ENCODE measurements around the gene DROSHA. TPM values are rescaled to one million over a fixed set of nuclear protein-coding genes. Genes with fewer than 3 reads are reported as not detected.

The DROSHA gene
- total and polyA plus RNA-seq, 2 of the 8 experiments (the other 6 are each of a cell fraction or from before 2014, with no cell fraction given) = 65.9 to 122 TPM

DNA sequence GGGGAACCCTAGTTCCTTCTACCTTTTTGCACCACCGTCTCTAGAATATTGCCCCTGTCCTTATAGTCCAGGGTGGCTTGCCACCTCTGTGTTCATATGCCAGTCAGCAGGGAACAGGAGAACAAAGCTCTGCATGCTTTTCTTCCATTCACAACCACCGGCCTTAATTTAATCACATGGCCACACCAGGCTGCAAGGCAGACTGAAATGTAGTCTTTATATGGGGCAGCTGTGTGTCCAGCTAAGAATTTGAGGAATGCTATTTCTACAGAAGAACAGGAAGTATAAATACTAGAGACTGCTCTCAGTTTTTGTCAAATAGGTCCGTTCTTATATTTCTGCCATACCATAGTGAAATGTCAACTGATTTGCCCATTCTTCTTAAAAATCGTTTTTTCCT is 6.0 kb upstream of the DROSHA start:
- Histone ChIP-seq H2BK15ac (ENCODE audit: low read length) (no peak overlapping the region), H3K23ac (ENCODE audit: insufficient read length) (no peak overlapping the region), H2AK5ac (ENCODE audit: low read depth, low read length) (no peak overlapping the region), H4K20me1 (replicated peaks in 1 of 2; ENCODE audit: control insufficient read depth in 1 of 2, insufficient read depth in 2 of 2, low read length in 2 of 2) (peaks cover 0 to 2% of the 10 kb centered on the region in 2 experiments), H3K18ac (ENCODE audit: extremely low read depth, low read length) (no peak overlapping the region), H3K79me1 (ENCODE audit: low read depth, low read length) (no peaks in the 10 kb centered on the region; the same call in 1 of the 2 replicates), H3K27ac (ENCODE audit: low read depth, low read length) (no peak overlapping the region), H3K9ac (replicated peaks in 1 of 4; ENCODE audit: extremely low read depth in 1 of 4, low read depth in 3 of 4, low read length in 3 of 4) (no peak overlapping the region), H2AFZ (ENCODE audit: low read length) (no peak overlapping the region), H2BK12ac (ENCODE audit: low read depth, low read length) (no peak overlapping the region), H3K23me2 (ENCODE audit: low read depth, low read length) (peaks cover 4% of the 10 kb centered on the region; the same call in 1 of the 2 replicates), H3K4me1 (replicated peaks in 1 of 4; ENCODE audit: control insufficient read depth in 3 of 4, insufficient read depth in 4 of 4, low read length in 3 of 4) (peaks cover 0 to 3% (median 0%) of the 10 kb centered on the region in 4 experiments; a peak in 1 of 7 replicates), H2BK5ac (ENCODE audit: low read depth, low read length) (no peak overlapping the region), H2BK20ac (ENCODE audit: low read length) (no peak overlapping the region), H4K91ac (replicated peaks; ENCODE audit: insufficient read length, low read length) (no peak overlapping the region), H3K4me2 (ENCODE audit: insufficient read depth in 1 of 2, low read depth in 2 of 2, low read length in 2 of 2) (no peak overlapping the region), H3K9me3 (ENCODE audit: insufficient read depth in 2 of 2, low read depth in 1 of 2, low read length in 1 of 2) (no peaks in the 10 kb centered on the region), H3K4ac (replicated peaks; ENCODE audit: insufficient read length, low read depth, low read length) (no peak overlapping the region), H3K14ac (ENCODE audit: insufficient read length) (no peak overlapping the region), H3K36me3 (ENCODE audit: control insufficient read depth in 2 of 4, insufficient read depth in 4 of 4, low read length in 3 of 4) (peaks cover 11 to 76% (median 35%) of the 10 kb centered on the region in 4 experiments), H4K8ac (ENCODE audit: extremely low read depth, insufficient read depth, low read length) (no peak overlapping the region), H3K27me3 (replicated peaks in 1 of 4; ENCODE audit: control insufficient read depth in 3 of 4, extremely low read depth in 1 of 4, insufficient read depth in 3 of 4, low read length in 3 of 4) (no peaks in the 10 kb centered on the region), H4K5ac (ENCODE audit: insufficient read length, low read depth, low read length) (no peak overlapping the region), H3K56ac (replicated peaks; ENCODE audit: insufficient read length, low read depth, low read length) (no peak overlapping the region), H3K79me2 (ENCODE audit: control insufficient read depth in 1 of 2, insufficient read depth in 2 of 2, low read length in 2 of 2) (peaks cover 0 to 13% of the 10 kb centered on the region in 2 experiments; a peak in 3 of 4 replicates), H3K4me3 (ENCODE audit: extremely low read depth in 1 of 4, insufficient read depth in 2 of 4, low read depth in 3 of 4, low read length in 4 of 4) (no peak overlapping the region), H2BK120ac (replicated peaks; ENCODE audit: low read depth, low read length) (no peak overlapping the region)
- FAIRE-seq (no peak), DNase-seq (ENCODE audit: low read depth in 1 of 2, low spot score in 2 of 2) (no peak)
- POLR2A ChIA-PET (ENCODE audit: partially characterized antibody) = interaction anchor here (1.2 to 1.3 kb wide), 2 partner anchors 9 to 19 kb away, joined by 3 to 4 read pairs; no protein-coding TSS in a partner anchor
- 82% methylated on average over 4 of the region's 4 CpGs; no CpG with 5 or more reads in 1 of the 2 experiments for WGBS, 2 experiments (ENCODE audit: extremely low coverage in 1 of 2, insufficient coverage in 1 of 2, insufficient read length in 1 of 2, insufficient replicate concordance in 2 of 2, low coverage in 1 of 2, low lambda C conversion rate in 2 of 2, missing lambda C conversion rate in 1 of 2)
- CTCF ChIA-PET (ENCODE audit: partially characterized antibody) = interaction anchor here (0.6 to 1.5 kb wide), 3 partner anchors 41 to 292 kb away, joined by 3 to 4 read pairs (median 4); no protein-coding TSS in a partner anchor
- TF ChIP-seq SUZ12 (IDR thresholded peaks at IDR 0.05; ENCODE audit: low read length) (no peak), SIN3A (conservative IDR thresholded peaks at IDR 0.05 in 1 of 2, IDR thresholded peaks at IDR 0.05 in 1 of 2; ENCODE audit: low read depth in 1 of 2, low read length in 2 of 2) (no peak), NRF1 (IDR thresholded peaks at IDR 0.05; ENCODE audit: low read depth, low read length) (no peak)

All from H1 (cell line).